ENCODE data around the gene USP10.

DNA sequence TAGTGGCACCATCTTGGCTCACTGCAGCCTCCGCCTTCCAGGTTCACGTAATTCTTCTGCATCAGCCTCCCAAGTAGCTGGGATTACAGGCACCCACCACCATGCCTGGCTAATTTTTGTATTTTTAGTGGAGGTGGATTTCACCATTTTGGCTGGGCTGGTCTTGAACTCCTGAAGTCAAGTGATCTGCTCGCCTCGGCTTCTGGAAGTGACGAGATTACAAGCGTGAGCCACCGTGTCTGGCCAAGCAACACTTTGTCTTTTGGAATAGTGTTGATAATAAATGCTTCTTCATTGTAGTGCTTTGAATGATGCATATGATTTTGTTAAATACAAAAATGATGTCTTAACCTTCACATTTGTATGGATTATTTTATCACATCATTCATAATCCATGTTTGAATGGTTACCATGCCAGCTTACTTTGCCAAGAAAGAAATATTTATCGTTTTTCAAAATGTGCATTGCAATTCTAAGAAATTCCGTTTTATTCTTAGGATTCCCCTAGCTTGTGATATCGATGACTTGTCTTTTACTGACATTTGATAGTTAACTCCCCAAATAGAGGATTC, 29.1 kb downstream of the USP10 start:
- TF ChIP-seq, protein P1, sequence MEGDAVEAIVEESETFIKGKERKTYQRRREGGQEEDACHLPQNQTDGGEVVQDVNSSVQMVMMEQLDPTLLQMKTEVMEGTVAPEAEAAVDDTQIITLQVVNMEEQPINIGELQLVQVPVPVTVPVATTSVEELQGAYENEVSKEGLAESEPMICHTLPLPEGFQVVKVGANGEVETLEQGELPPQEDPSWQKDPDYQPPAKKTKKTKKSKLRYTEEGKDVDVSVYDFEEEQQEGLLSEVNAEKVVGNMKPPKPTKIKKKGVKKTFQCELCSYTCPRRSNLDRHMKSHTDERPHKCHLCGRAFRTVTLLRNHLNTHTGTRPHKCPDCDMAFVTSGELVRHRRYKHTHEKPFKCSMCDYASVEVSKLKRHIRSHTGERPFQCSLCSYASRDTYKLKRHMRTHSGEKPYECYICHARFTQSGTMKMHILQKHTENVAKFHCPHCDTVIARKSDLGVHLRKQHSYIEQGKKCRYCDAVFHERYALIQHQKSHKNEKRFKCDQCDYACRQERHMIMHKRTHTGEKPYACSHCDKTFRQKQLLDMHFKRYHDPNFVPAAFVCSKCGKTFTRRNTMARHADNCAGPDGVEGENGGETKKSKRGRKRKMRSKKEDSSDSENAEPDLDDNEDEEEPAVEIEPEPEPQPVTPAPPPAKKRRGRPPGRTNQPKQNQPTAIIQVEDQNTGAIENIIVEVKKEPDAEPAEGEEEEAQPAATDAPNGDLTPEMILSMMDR (IDR thresholded peaks at IDR 0.05; ENCODE audit: low read depth, low read length, missing input control) = no peak
- TF ChIP-seq, protein P2, sequence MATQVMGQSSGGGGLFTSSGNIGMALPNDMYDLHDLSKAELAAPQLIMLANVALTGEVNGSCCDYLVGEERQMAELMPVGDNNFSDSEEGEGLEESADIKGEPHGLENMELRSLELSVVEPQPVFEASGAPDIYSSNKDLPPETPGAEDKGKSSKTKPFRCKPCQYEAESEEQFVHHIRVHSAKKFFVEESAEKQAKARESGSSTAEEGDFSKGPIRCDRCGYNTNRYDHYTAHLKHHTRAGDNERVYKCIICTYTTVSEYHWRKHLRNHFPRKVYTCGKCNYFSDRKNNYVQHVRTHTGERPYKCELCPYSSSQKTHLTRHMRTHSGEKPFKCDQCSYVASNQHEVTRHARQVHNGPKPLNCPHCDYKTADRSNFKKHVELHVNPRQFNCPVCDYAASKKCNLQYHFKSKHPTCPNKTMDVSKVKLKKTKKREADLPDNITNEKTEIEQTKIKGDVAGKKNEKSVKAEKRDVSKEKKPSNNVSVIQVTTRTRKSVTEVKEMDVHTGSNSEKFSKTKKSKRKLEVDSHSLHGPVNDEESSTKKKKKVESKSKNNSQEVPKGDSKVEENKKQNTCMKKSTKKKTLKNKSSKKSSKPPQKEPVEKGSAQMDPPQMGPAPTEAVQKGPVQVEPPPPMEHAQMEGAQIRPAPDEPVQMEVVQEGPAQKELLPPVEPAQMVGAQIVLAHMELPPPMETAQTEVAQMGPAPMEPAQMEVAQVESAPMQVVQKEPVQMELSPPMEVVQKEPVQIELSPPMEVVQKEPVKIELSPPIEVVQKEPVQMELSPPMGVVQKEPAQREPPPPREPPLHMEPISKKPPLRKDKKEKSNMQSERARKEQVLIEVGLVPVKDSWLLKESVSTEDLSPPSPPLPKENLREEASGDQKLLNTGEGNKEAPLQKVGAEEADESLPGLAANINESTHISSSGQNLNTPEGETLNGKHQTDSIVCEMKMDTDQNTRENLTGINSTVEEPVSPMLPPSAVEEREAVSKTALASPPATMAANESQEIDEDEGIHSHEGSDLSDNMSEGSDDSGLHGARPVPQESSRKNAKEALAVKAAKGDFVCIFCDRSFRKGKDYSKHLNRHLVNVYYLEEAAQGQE (IDR thresholded peaks at IDR 0.05) = no peak
- TF ChIP-seq, protein P3, sequence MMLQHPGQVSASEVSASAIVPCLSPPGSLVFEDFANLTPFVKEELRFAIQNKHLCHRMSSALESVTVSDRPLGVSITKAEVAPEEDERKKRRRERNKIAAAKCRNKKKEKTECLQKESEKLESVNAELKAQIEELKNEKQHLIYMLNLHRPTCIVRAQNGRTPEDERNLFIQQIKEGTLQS (IDR thresholded peaks at IDR 0.05) = no peak
- no peak for TF ChIP-seq SP1 (IDR thresholded peaks at IDR 0.05)
- no peak for TF ChIP-seq YY1 (IDR thresholded peaks at IDR 0.05)
- TF ChIP-seq FOXA1 (IDR thresholded peaks at IDR 0.05) = no peak
- TF ChIP-seq TAF1 (conservative IDR thresholded peaks at IDR 0.05) = no peak
- TF ChIP-seq, protein P4, sequence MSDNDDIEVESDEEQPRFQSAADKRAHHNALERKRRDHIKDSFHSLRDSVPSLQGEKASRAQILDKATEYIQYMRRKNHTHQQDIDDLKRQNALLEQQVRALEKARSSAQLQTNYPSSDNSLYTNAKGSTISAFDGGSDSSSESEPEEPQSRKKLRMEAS (IDR thresholded peaks at IDR 0.05) = no peak
- TF ChIP-seq, protein P5, sequence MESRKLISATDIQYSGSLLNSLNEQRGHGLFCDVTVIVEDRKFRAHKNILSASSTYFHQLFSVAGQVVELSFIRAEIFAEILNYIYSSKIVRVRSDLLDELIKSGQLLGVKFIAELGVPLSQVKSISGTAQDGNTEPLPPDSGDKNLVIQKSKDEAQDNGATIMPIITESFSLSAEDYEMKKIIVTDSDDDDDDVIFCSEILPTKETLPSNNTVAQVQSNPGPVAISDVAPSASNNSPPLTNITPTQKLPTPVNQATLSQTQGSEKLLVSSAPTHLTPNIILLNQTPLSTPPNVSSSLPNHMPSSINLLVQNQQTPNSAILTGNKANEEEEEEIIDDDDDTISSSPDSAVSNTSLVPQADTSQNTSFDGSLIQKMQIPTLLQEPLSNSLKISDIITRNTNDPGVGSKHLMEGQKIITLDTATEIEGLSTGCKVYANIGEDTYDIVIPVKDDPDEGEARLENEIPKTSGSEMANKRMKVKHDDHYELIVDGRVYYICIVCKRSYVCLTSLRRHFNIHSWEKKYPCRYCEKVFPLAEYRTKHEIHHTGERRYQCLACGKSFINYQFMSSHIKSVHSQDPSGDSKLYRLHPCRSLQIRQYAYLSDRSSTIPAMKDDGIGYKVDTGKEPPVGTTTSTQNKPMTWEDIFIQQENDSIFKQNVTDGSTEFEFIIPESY (IDR thresholded peaks at IDR 0.05) = no peak
- no peak for TF ChIP-seq EGR1 (IDR thresholded peaks at IDR 0.05; ENCODE audit: low read depth in 2 of 2)

Measured in liver (tissue), 3 donors.